ENCODE results near the gene ERC2. TPM values are rescaled to one million over a fixed set of nuclear protein-coding genes. Genes with fewer than 3 reads are reported as not detected.

Gene ERC2
- total RNA-seq, 2 donors from 2014 or later: 0.21 to 0.30 TPM

GRCh38 chr3:55668359-55668758 is 799.9 kb downstream of the ERC2 start:
- TF ChIP-seq, protein P1, sequence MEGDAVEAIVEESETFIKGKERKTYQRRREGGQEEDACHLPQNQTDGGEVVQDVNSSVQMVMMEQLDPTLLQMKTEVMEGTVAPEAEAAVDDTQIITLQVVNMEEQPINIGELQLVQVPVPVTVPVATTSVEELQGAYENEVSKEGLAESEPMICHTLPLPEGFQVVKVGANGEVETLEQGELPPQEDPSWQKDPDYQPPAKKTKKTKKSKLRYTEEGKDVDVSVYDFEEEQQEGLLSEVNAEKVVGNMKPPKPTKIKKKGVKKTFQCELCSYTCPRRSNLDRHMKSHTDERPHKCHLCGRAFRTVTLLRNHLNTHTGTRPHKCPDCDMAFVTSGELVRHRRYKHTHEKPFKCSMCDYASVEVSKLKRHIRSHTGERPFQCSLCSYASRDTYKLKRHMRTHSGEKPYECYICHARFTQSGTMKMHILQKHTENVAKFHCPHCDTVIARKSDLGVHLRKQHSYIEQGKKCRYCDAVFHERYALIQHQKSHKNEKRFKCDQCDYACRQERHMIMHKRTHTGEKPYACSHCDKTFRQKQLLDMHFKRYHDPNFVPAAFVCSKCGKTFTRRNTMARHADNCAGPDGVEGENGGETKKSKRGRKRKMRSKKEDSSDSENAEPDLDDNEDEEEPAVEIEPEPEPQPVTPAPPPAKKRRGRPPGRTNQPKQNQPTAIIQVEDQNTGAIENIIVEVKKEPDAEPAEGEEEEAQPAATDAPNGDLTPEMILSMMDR (IDR thresholded peaks at IDR 0.05): no peak
- H3K4me1 ChIP-seq: no peaks in the 10 kb centered on the region
- no peaks in the 10 kb centered on the region for H3K27me3 ChIP-seq
- no peak overlapping the region for H3K27ac ChIP-seq
- no peaks in the 10 kb centered on the region for H3K9me3 ChIP-seq
- no peak overlapping the region for H3K4me3 ChIP-seq
- DNase-seq: no peak
- no peaks in the 10 kb centered on the region for H3K36me3 ChIP-seq
- intact Hi-C loops (cut with DNase I): no loop called here
- H3K9ac ChIP-seq (ENCODE audit: low read depth in 2 of 2, low read length in 2 of 2): no peak overlapping the region

GRCh38 chr3:55664387-55664786 is 803.9 kb downstream of the ERC2 start:
- Histone ChIP-seq H3K9ac (ENCODE audit: low read depth in 2 of 2, low read length in 2 of 2) (no peak overlapping the region), H3K36me3 (no peaks in the 10 kb centered on the region), H3K27me3 (no peaks in the 10 kb centered on the region), H3K9me3 (no peaks in the 10 kb centered on the region), H3K4me1 (no peaks in the 10 kb centered on the region), H3K4me3 (no peak overlapping the region), H3K27ac (no peak overlapping the region)
- DNase-seq: no peak
- intact Hi-C loops (cut with DNase I): no loop called here
- TF ChIP-seq, protein P1 (IDR thresholded peaks at IDR 0.05): no peak

DNA sequence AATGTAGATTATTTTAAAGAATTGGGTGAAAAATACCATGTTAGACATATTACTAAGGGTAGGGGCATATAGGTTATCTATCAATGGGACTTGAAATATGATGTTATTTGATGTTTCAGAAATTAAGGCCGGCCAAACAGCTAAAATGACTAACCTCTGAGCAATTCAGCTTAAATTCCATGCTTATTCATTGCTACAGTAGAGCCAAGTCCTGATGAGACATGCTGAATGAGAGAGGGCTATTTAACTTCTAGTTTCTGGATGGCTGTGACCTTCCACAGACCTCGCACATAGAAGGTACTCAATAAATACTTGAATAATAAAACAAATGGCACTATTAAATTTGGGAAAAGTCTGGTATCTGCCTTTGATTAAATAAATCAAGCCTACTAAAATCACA is 805.6 kb downstream of the ERC2 start:
- Histone ChIP-seq H3K27ac (no peak overlapping the region), H3K4me1 (no peaks in the 10 kb centered on the region), H3K9ac (ENCODE audit: low read depth in 2 of 2, low read length in 2 of 2) (no peak overlapping the region), H3K36me3 (no peaks in the 10 kb centered on the region), H3K9me3 (no peaks in the 10 kb centered on the region), H3K27me3 (no peaks in the 10 kb centered on the region), H3K4me3 (no peak overlapping the region)
- TF ChIP-seq, protein P1 (IDR thresholded peaks at IDR 0.05): no peak
- intact Hi-C loops (cut with DNase I): no loop called here
- no peak for DNase-seq

GRCh38 chr3:55661571-55661970 is 806.7 kb downstream of the ERC2 start:
- Histone ChIP-seq H3K27ac (no peak overlapping the region), H3K9me3 (no peaks in the 10 kb centered on the region), H3K27me3 (no peaks in the 10 kb centered on the region), H3K4me1 (no peaks in the 10 kb centered on the region), H3K4me3 (no peak overlapping the region), H3K36me3 (no peaks in the 10 kb centered on the region), H3K9ac (ENCODE audit: low read depth in 2 of 2, low read length in 2 of 2) (no peak overlapping the region)
- DNase-seq: no peak
- TF ChIP-seq, protein P1 (IDR thresholded peaks at IDR 0.05): no peak
- intact Hi-C loops (cut with DNase I): no loop called here

DNA sequence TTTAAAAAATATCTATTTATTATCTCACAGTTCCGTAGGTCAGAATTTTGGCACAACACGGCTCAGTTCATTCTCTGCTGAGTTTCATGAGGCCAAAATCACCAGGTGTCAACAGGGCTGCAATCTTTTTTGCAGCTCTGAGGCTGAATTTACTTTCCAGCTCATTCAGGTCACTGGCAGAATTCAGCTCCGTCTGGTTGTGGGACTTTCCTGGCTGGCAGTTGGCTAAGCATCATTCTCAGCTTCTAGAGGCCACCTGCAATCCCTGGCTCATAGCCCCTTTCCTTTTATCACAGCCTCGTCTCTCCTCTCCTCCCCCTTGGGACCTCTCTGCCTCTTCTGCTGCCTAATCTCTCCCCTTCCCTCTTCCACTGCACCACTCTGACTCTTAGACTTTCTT is 807.1 kb downstream of the ERC2 start:
- Histone ChIP-seq H3K27me3 (no peaks in the 10 kb centered on the region), H3K9me3 (no peaks in the 10 kb centered on the region), H3K4me1 (no peaks in the 10 kb centered on the region), H3K27ac (no peak overlapping the region), H3K36me3 (no peaks in the 10 kb centered on the region), H3K9ac (ENCODE audit: low read depth in 2 of 2, low read length in 2 of 2) (no peak overlapping the region), H3K4me3 (no peak overlapping the region)
- DNase-seq: no peak
- TF ChIP-seq, protein P1 (IDR thresholded peaks at IDR 0.05): no peak
- intact Hi-C loops (cut with DNase I): no loop called here

GRCh38 chr3:55660642-55661041 is 807.6 kb downstream of the ERC2 start:
- no peaks in the 10 kb centered on the region for H3K4me1 ChIP-seq
- TF ChIP-seq, protein P1 (IDR thresholded peaks at IDR 0.05): no peak
- no peaks in the 10 kb centered on the region for H3K36me3 ChIP-seq
- no peak for DNase-seq
- H3K9me3 ChIP-seq: no peaks in the 10 kb centered on the region
- no peak overlapping the region for H3K4me3 ChIP-seq
- H3K27ac ChIP-seq: no peak overlapping the region
- H3K27me3 ChIP-seq: no peaks in the 10 kb centered on the region
- H3K9ac ChIP-seq (ENCODE audit: low read depth in 2 of 2, low read length in 2 of 2): no peak overlapping the region
- intact Hi-C loops (cut with DNase I): no loop called here
